Spleen (tissue), 11 donors: Measurements from ENCODE around the gene CKMT1B. TPM values are rescaled to one million over a fixed set of nuclear protein-coding genes. Genes with fewer than 3 reads are reported as not detected.
"Not testable (repeated sequence)": the region's sequence is repeated elsewhere in the genome, so short reads cannot be mapped to it uniquely, and the experiment has no call there.

Source experiments
- DNase-seq: peaks from one replicate; pipeline ENCODE4 v3.0.0-alpha.2; 2020
- H3K27ac ChIP-seq, 8 donors: fragments of 200-600 bp; sonication (generic) in 7 of 8; 1 replicate in 4 of 8; 2 replicates in 4 of 8; pipeline versions ENCODE4 v1.5.0 to v1.8.0; 2016 to 2021; ENCODE audit warnings: inconsistent platforms in 4 of 8, mild to moderate bottlenecking in 4 of 8, moderate library complexity in 1 of 8
- H3K27me3 ChIP-seq, 7 donors: fragments of 200-600 bp; sonication (generic) in 6 of 7; replicated peaks in 1 of 7; 1 replicate in 4 of 7; 2 replicates in 3 of 7; pipeline versions ENCODE4 v1.5.0 to v1.8.0; 2016 to 2021; ENCODE audit warnings: inconsistent platforms in 3 of 7, mild to moderate bottlenecking in 1 of 7
- H3K36me3 ChIP-seq, 6 donors: fragments of 200-600 bp; sonication (generic) in 5 of 6; 1 replicate in 4 of 6; 2 replicates in 2 of 6; pipeline versions ENCODE4 v1.5.0 to v1.8.0; 2016 to 2021; ENCODE audit warnings: inconsistent platforms in 2 of 6
- H3K4me1 ChIP-seq, 6 donors: fragments of 200-600 bp; sonication (generic) in 5 of 6; 1 replicate in 3 of 6; 2 replicates in 3 of 6; pipeline versions ENCODE4 v1.5.0 to v1.8.0; 2016 to 2021; ENCODE audit warnings: inconsistent platforms in 3 of 6
- H3K4me3 ChIP-seq, 8 donors: fragments of 200-600 bp; sonication (generic) in 7 of 8; 1 replicate in 4 of 8; 2 replicates in 4 of 8; pipeline versions ENCODE4 v1.5.0 to v1.8.0; 2016 to 2021; ENCODE audit warnings: inconsistent platforms in 4 of 8, mild to moderate bottlenecking in 4 of 8, moderate library complexity in 2 of 8
- H3K9me3 ChIP-seq, 8 donors: fragments of 200-600 bp; sonication (generic) in 7 of 8; 1 replicate in 4 of 8; 2 replicates in 4 of 8; pipeline versions ENCODE4 v1.5.0 to v1.8.0; 2016 to 2021; ENCODE audit warnings: inconsistent platforms in 4 of 8
- POLR2A ChIP-seq, 3 donors: fragments of 450-650 bp; IDR thresholded peaks; one replicate each; pipeline ENCODE4 v1.5.1; 2017; ENCODE audit warnings: antibody characterized with exemption in 3 of 3, mild to moderate bottlenecking in 1 of 3
- POLR2AphosphoS5 ChIP-seq, 3 donors: sonication (generic); formaldehyde crosslinking; IDR thresholded peaks; one replicate each; pipeline ENCODE4 v1.5.1; 2017; ENCODE audit warnings: antibody characterized with exemption in 3 of 3
- WGBS, 5 donors: extraction: QIAGEN DNeasy Blood & Tissue Kit in 3 of 5; methylation state at CpG; one replicate each; pipeline versions ENCODE4 v1.1.5 to v1.1.7; 2013 to 2018; 5-methylcytosine and 5-hydroxymethylcytosine counted together
- intact Hi-C: fragments of 100-400 bp; cut with DNase I; formaldehyde crosslinking; loops from one replicate; pipeline ENCODE4 v1.15.0; 2023; ENCODE audit warnings: low total_unique reads
- polyA plus RNA-seq, 3 donors: library from polyadenylated mRNA; stranded (reverse); fragments of 200-250 nt; gene quantifications; one replicate each; pipeline ENCODE4 v1.2.1, GENCODE V29; 2013
- small RNA-seq, 4 donors: library from RNA; depleted of rRNA; stranded (forward); fragments of <200 nt; gene quantifications; one replicate each; pipeline ENCODE3, GENCODE V24; 2016
- total RNA-seq, 7 donors: library from RNA; depleted of rRNA in 3 of 7; stranded (reverse); fragments of >200 nt in 3 of 7; fragmentation: NEBNext Ultra II Directional in 4 of 7; extraction: Animal tissue kit (Norgen Biotek cat#: 25700) in 4 of 7; gene quantifications; one replicate each; pipeline versions ENCODE4 v1.1.0 to v1.2.1, GENCODE V29; 2016 to 2021
- TF ChIP-seq, protein P1 (sequence below), 11 experiments: fragments of 200-600 bp in 7 of 11; fragments of 450-650 bp in 4 of 11; sonication (generic) in 4 of 11; IDR thresholded peaks in 8 of 11; conservative IDR thresholded peaks in 3 of 11; 1 replicate in 7 of 11; 2 replicates in 4 of 11; pipeline versions ENCODE4 v1.4.0 to v1.8.0; 2016 to 2021; ENCODE audit warnings: antibody characterized with exemption in 11 of 11, inconsistent platforms in 4 of 11, mild to moderate bottlenecking in 1 of 11
- donor health status: healthy with polysubstance abuse.
- donor health status: DM: no; HTN: no; CAD: no; lungs with moderate emphysema.
- donor health status: DM: no; HTN: no; CAD: no.
- donor health status: Bipolar disorder and iron deficiency.
- donor health status: healthy.
- donor health status: DM: no; HTN: no; CAD: no.
- donor health status: DM: yes; HTN: yes; CAD: no.

The CKMT1B gene
- total and polyA plus RNA-seq, 10 donors = 0.06 to 0.28 (median 0.21) TPM; not detected in 7

DNA sequence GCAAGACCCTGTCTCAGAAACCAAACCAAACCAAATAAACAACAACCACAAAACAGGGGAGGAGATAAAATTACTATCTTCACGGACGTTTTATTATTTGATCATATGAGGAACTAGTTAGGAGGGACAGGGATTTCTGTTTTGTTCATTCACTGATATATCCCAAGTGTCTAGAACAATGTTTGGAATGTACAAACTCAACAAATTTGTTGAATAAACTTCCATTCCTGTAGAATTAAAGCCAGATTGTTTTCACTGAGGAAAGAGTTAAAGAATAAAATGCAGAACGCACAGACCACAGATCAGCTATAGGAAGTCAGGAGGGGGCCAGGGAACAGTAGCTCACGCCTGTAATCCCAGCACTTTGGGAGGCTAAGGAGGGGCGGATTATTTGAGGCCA, 31.3 kb downstream of the CKMT1B start:
- H3K9me3 ChIP-seq = no peaks in the 10 kb centered on the region
- H3K27ac ChIP-seq = no peak overlapping the region
- no peak for DNase-seq
- H3K36me3 ChIP-seq = no peaks in the 10 kb centered on the region
- TF ChIP-seq POLR2AphosphoS5 (IDR thresholded peaks at IDR 0.05) = no peak
- TF ChIP-seq, protein P1, sequence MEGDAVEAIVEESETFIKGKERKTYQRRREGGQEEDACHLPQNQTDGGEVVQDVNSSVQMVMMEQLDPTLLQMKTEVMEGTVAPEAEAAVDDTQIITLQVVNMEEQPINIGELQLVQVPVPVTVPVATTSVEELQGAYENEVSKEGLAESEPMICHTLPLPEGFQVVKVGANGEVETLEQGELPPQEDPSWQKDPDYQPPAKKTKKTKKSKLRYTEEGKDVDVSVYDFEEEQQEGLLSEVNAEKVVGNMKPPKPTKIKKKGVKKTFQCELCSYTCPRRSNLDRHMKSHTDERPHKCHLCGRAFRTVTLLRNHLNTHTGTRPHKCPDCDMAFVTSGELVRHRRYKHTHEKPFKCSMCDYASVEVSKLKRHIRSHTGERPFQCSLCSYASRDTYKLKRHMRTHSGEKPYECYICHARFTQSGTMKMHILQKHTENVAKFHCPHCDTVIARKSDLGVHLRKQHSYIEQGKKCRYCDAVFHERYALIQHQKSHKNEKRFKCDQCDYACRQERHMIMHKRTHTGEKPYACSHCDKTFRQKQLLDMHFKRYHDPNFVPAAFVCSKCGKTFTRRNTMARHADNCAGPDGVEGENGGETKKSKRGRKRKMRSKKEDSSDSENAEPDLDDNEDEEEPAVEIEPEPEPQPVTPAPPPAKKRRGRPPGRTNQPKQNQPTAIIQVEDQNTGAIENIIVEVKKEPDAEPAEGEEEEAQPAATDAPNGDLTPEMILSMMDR (IDR thresholded peaks at IDR 0.05 in 8 of 11, conservative IDR thresholded peaks at IDR 0.05 in 3 of 11) = no peak
- no peak for TF ChIP-seq POLR2A (IDR thresholded peaks at IDR 0.05)
- H3K4me1 ChIP-seq = no peaks in the 10 kb centered on the region
- H3K27me3 ChIP-seq = peaks cover 0 to 18% (median 0%) of the 10 kb centered on the region in 7 donors
- 21 to 31% (median 22%) methylated on average over 5 of the region's 5 CpGs for WGBS, 5 donors
- intact Hi-C loops = no loop called here
- H3K4me3 ChIP-seq = no peak overlapping the region

DNA sequence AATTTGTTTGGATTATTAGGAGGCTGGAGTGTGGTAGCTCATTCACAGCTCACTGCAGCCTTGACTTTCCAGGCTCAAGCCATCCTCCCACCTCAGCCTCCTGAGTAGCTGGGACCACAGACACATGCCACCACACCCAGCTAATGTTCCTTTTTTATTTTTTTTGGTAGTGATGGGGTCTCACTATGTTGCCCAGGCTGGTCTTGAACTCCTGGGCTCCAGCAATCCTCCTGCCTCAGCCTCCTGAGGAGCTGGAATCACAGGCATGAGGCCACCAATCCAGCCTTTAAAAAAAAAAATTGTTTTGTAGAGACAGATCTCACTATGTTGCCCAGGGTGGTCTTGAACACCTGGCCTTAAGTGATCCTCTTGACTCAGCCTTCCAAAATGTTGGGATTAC, 33.1 kb downstream of the CKMT1B start:
- DNase-seq, H3K36me3 ChIP-seq, H3K4me1 ChIP-seq, intact Hi-C loops, H3K9me3 ChIP-seq, H3K27ac ChIP-seq, H3K4me3 ChIP-seq: not testable (repeated sequence)
- peaks cover 0 to 14% (median 0%) of the 10 kb centered on the region in 7 donors for H3K27me3 ChIP-seq

DNA sequence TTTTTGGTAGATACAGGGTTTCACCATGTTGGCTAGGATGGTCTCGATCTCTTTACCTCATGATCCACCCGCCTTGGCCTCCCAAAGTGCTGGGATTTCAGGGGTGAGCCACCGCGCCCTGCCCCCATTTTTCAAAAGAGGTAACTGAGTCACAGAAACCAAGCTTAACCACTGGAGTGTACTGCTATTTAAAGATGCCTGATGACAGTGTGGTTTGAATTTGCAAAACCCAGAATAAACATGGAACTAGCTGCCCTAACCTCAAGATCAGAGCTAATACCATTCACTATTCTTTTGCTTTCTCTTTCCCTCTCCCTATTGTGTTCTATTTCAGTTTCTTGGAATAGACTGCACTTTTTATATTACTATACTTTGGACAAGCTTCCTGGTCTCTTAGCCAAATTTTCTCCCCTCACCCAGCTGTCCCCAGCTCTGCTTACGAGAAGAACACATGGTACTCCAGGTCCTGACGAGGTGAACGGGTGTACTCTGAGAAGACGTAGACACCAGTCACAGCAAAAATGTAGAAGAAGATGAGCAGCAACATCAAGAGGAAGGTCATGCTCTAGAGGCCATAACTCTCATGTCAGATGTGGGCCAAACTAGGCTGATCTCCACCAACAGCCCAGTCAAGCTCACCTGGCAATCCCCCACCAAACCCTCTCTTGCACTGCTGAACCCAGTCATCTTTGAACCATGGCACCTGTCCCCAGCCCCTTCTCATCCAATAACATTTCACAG, 44.8 kb downstream of the CKMT1B start:
- 82 to 93% (median 89%) methylated on average over 8 of the region's 8 CpGs for WGBS, 5 donors
- H3K9me3 ChIP-seq, H3K27me3 ChIP-seq, H3K36me3 ChIP-seq, H3K4me3 ChIP-seq, DNase-seq, H3K4me1 ChIP-seq, intact Hi-C loops: not testable (repeated sequence)
- peak overlapping the region in 1 of 8 donors; percentile 28 for H3K27ac ChIP-seq

Small RNAs within 50 kb of the gene (small RNA-seq; reads per million reads assigned to genes)
- gene PDIA3P2 (0 reads per million in 4 donors), gene RNU6-554P (0 reads per million in 4 donors), gene RNU6-610P (0 reads per million in 4 donors)

Other genes with a start within 250 kb of the CKMT1B start
- gene ZSCAN29, start 223.0 kb upstream of the CKMT1B start, total RNA-seq = 10 to 100 TPM; 21.2 to 33.4 (median 25.4) TPM
- 1 to 10 TPM; 4.6 to 7.9 (median 5.4) TPM for gene ZSCAN29, start 223.0 kb upstream of the CKMT1B start, polyA plus RNA-seq
- gene TUBGCP4, start 222.9 kb upstream of the CKMT1B start, total RNA-seq = 10 to 100 TPM; 13.6 to 22.1 (median 19.0) TPM
- gene TUBGCP4, start 222.9 kb upstream of the CKMT1B start, polyA plus RNA-seq = 1 to 10 TPM; 2.5 to 4.3 (median 3.2) TPM
- gene TP53BP1, start 100.9 kb upstream of the CKMT1B start, total RNA-seq = 10 to 100 TPM; 37.7 to 55.4 (median 44.7) TPM
- gene TP53BP1, start 100.9 kb upstream of the CKMT1B start, polyA plus RNA-seq = 10 to 100 TPM in 1 of 3 donors, 1 to 10 TPM in 2; 7.2 to 12.6 (median 9.0) TPM
- gene MAP1A, start 76.4 kb upstream of the CKMT1B start, total RNA-seq = 1 to 10 TPM; 2.0 to 5.4 (median 3.1) TPM
- gene MAP1A, start 76.4 kb upstream of the CKMT1B start, polyA plus RNA-seq = under 1 TPM; 0.15 to 0.35 (median 0.20) TPM
- gene PPIP5K1, start 3.8 kb upstream of the CKMT1B start, total RNA-seq = 10 to 100 TPM in 6 of 7 donors, 1 to 10 TPM in 1; 9.7 to 62.0 (median 43.7) TPM
- 1 to 10 TPM; 4.5 to 8.2 (median 7.4) TPM for gene PPIP5K1, start 3.8 kb upstream of the CKMT1B start, polyA plus RNA-seq
- 1 to 10 TPM in 1 of 7 donors, under 1 TPM in 6; 0.37 to 1.2 (median 0.79) TPM for gene STRC, start 24.8 kb downstream of the CKMT1B start, total RNA-seq
- 1 to 10 TPM in 1 of 3 donors, under 1 TPM in 2; 0.41 to 1.9 (median 0.90) TPM for gene STRC, start 24.8 kb downstream of the CKMT1B start, polyA plus RNA-seq
- 10 to 100 TPM in 2 of 7 donors, 1 to 10 TPM in 5; 4.3 to 10.9 (median 8.2) TPM for gene CATSPER2, start 54.8 kb downstream of the CKMT1B start, total RNA-seq
- 1 to 10 TPM; 2.8 to 9.7 (median 8.6) TPM for gene CATSPER2, start 54.8 kb downstream of the CKMT1B start, polyA plus RNA-seq
- gene CKMT1A, start 99.8 kb downstream of the CKMT1B start, total RNA-seq = under 1 TPM in 2 of 7 donors, not detected in 5; 0.19 to 0.58 TPM
- not detected for gene CKMT1A, start 99.8 kb downstream of the CKMT1B start, polyA plus RNA-seq
- 100 to 1,000 TPM; 116 to 311 (median 263) TPM for gene PDIA3, start 152.4 kb downstream of the CKMT1B start, total RNA-seq
- gene PDIA3, start 152.4 kb downstream of the CKMT1B start, polyA plus RNA-seq = 100 to 1,000 TPM; 104 to 152 (median 125) TPM
- gene ELL3, start 182.9 kb downstream of the CKMT1B start, total RNA-seq = 1 to 10 TPM; 1.7 to 9.8 (median 3.0) TPM
- gene ELL3, start 182.9 kb downstream of the CKMT1B start, polyA plus RNA-seq = 10 to 100 TPM in 1 of 3 donors, 1 to 10 TPM in 2; 5.1 to 44.4 (median 6.0) TPM
- gene SERF2, start 198.3 kb downstream of the CKMT1B start, total RNA-seq = 1,000 to 10,000 TPM in 1 of 7 donors, 100 to 1,000 TPM in 6; 566 to 1,001 (median 658) TPM
- gene SERF2, start 198.3 kb downstream of the CKMT1B start, polyA plus RNA-seq = 1,000 to 10,000 TPM; 1,442 to 2,199 (median 1,832) TPM
- not detected for gene SERINC4, start 206.2 kb downstream of the CKMT1B start, total RNA-seq
- gene SERINC4, start 206.2 kb downstream of the CKMT1B start, polyA plus RNA-seq = under 1 TPM; 0.09 to 0.29 (median 0.24) TPM
- gene HYPK, start 206.6 kb downstream of the CKMT1B start, total RNA-seq = 10 to 100 TPM in 4 of 7 donors, 1 to 10 TPM in 3; 7.5 to 29.2 (median 10.1) TPM
- 10 to 100 TPM in 1 of 3 donors, 1 to 10 TPM in 2; 2.4 to 35.8 (median 7.8) TPM for gene HYPK, start 206.6 kb downstream of the CKMT1B start, polyA plus RNA-seq
- gene MFAP1, start 230.7 kb downstream of the CKMT1B start, total RNA-seq = 10 to 100 TPM; 15.2 to 18.8 (median 16.7) TPM
- gene MFAP1, start 230.7 kb downstream of the CKMT1B start, polyA plus RNA-seq = 10 to 100 TPM in 2 of 3 donors, 1 to 10 TPM in 1; 7.9 to 14.9 (median 12.1) TPM
- gene WDR76, start 233.0 kb downstream of the CKMT1B start, total RNA-seq = 10 to 100 TPM in 1 of 7 donors, 1 to 10 TPM in 6; 4.7 to 16.3 (median 6.8) TPM
- gene WDR76, start 233.0 kb downstream of the CKMT1B start, polyA plus RNA-seq = 1 to 10 TPM; 1.5 to 5.2 (median 2.7) TPM